ENCODE measurements around the gene PRRG2. TPM values are rescaled to one million over a fixed set of nuclear protein-coding genes. Genes with fewer than 3 reads are reported as not detected.
A peak's percentile ranks its signal among the peaks of the same experiment; 100 is the strongest.

PRRG2 gene
- total RNA-seq, 1 donor from 2014 or later = 12.5 TPM

DNA sequence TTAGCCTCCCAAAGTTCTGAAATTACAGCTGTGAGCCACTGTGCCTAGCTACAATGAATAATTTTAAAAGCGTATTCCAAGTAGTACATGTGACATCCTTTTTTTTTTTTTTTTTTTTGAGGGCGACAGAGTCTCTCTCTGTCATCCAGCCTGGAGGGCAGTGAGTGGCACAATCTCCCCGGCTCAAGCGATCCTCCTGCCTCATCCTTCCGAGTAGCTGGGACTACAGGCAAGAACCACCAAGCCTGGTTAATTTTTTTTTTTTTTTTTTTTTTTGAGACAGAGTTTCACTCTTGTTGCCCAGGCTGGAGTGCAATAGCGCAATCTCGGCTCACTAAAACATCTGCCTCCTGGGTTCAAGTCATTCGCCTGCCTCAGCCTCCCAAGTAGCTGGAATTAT, 6.1 kb downstream of the PRRG2 start:
- no peak for DNase-seq (ENCODE audit: low read depth in 2 of 2)

DNA sequence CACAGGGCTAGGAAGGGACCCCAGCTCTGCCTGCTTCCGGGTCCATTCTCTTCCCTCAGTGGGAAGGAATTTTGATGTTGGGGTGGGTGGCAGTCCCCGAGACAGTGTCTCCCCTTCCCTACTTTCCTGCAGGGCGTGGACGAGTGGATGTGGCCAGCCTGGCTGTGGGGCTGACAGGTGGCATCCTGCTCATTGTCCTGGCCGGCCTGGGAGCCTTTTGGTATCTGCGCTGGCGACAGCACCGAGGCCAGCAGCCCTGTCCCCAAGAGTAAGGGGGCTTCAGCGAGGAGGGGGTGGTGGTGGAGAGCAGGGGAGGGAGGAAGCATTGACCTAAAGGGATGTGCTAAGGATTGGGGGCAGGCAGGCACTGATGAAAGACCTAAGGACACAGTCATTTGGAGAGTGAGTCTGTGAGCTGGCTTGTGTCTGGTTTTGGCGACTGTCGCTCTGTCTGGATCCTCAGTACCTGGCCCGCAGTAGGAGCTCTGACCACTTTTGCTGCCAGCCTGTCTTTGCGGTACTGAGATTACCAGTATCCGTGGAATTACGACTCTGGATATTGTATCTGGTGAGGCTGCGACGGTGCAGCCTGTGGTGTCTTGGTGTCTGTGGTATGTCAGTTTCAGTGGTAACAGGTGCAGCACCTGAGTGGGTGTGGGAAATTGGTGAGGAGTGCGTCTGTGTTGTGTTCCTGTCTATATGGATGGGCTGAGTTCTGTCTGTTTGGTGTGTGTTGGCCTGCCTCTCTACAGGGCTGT, 7.4 kb downstream of the PRRG2 start:
- no peak for DNase-seq (ENCODE audit: low read depth in 2 of 2)

DNA sequence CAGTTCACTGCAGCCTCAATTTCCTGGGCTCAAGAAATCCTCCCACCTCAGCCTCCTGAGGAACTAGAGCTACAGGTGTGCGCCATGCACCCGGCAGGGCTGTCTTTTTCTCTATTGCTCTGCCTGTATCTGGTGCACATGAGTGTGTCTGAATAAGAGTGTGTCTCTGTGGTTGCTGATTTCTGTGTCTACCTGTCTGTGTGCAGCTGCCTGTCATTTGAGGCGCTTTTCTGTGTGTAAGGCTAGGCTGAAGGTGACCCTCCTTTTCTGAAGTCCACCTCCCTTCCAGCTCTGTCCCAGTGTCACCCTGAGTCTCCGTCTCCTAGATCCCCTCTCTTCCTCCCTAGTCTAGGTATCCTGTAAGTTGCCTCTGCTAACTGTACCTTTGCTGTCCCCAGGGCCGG, 8.4 kb downstream of the PRRG2 start:
- no peak for DNase-seq (ENCODE audit: low read depth in 2 of 2)

DNA sequence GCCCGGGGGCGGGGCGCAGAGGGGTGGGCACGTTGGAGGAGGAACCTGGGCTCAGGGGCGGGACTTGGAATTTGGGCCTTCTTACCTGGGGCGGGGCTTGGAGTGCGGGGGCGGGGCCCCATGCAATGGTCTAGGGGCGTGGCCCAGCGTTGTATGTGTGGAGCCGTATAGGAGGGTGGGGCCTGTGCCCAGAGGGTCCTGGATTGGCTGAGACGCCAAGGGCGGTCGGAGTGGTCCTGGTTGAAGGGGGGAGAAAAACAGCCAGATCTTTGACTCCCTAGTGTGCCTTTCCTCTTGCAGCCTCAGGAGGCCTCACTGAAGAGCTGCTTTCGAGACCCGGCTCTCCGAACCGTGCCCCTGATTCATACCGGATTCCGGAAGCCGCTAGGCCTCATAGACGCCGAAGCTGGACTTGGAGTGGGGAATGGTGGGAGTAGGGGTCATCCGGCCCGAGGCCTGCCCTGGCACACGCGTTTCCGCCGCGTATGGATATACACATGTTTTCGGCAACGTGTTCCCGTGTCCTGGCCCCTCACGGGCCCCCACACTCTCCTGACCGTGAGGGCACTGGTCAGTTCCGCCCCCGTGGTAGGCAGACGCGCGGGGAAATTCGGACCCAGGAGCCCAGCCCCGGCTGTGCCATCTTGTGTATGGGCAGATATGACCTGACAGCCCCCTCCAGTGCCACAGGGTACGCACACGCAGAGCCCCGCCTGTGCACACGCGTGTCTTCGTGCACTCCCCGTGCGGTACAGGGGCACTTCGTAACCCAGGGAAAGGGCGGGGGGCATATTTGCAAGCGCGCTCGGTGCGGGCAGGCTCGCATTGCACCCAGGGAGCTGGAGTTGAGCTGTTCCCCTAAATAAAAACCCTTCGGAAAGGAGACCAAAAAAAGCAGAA, 9.2 kb downstream of the PRRG2 start:
- DNase-seq (ENCODE audit: low read depth in 2 of 2) = peak; percentile 92 to 97

DNA sequence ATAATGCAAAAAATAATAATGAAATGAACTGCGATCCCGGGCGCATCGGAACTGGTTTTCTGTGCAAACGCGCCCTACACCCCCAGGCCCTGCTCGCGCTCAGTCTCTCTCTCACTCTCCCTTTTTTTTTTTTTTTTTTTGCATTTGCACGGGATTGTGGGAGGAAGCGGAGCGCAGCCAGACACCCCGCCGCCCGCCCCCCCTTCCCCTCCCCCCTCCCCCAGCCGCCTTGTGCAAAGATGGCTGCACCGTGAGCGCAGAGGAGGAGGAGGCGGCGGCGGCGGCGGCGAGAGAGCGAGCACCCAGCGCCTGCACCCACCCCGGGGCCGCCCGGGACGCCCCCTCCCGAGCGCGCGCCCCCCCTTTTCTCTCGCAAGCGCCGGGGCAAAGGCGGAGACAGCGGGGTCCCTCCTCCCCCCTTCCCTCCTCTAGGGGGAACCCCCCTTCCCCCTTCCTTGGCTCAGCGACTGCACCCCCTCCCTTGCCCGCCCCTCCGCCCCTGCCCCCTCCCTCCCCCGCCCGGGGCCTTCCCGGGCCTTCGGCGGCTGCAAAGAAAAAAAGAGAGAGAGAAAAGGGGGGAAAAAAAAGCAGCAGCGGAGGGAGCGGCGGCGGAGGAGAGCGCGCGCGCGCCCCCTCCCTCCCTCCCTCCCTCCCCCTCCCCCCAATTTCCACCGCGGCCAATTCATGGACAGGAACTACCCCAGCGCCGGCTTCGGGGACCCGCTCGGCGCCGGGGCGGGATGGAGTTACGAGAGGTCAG, 10.0 kb downstream of the PRRG2 start, which contains the start of gene PRR12:
PRR12 (plus strand) TSS at position 212 of the 760 bp plus-strand sequence; CDS start at position 685, 473 bp downstream.
- peak; percentile 74 to 82 for DNase-seq (ENCODE audit: low read depth in 2 of 2)

DNA sequence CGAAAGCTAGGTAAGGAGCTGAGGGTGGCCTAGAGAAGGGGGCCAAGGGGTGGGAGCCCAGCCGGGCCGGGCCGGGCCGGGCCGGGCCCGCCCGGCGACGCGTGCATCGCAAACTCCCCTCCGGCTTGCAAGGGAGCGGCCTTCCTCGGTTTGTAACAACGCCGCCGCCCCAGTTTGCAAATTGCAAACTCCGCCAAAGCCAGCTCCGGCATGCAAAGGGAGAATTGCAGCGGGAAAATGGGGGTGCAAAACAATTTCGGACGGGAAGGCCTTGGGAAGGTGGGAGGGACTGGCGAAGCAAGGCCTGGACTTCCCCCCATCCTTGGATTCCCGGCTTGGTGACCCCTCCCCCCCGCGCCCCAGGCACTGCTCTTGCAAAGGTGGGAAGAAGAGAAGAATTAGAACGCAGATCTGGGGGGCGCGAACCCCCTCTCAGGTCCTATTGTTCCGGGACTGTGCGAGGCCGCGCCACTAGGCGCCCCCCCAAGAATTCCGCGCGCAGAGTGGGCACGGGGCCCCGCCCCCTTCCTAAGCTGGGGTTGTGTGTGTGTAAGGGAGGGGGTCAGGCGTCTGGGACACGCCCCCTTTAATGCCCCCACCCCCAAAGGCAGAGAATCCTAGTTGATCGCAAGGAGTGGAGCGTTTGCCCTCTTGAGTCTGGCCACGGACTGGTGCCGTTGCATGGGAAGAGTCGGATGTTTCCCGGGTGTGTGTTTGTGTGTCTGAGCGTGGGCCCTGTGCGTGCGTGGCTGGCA, 10.8 kb downstream of the PRRG2 start:
- DNase-seq (ENCODE audit: low read depth in 2 of 2) = peak; percentile 23 to 43

DNA sequence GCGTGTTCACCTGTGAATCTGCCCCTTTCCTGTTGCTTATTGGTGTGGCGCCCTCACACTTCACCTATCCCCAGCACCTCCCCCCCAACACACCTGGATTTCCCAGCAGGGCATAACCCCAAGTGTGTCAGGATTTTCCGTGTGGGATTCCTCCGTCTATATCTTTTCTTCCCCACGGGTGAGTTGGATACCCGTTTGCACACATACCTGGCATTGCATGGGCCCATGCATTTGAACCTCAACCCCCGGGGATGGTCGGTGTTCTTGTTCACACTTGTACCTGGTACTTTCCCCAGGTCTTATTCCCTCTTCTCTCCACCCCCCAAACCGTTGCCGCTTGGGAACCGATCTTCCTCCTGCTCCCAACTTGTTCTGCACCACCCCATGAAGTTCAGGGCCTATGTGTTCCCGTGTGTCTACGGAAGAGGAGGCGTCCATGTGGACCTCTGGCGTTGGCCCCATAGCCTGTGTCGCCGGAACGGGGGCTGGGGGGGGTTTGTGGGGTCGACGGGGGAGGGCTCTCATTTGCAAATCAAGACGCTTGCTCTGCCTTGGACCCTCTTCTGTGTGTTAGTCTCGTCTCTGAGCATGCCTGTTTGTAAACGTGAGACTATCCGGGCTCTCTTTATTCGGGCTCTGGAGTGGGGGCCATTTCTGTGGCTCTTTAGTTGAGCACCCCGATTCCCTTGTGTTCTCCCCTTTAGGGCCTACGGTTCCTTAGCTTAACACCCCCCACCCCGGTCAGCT, 11.5 kb downstream of the PRRG2 start:
- peak; percentile 9 to 21 for DNase-seq (ENCODE audit: low read depth in 2 of 2)

DNA sequence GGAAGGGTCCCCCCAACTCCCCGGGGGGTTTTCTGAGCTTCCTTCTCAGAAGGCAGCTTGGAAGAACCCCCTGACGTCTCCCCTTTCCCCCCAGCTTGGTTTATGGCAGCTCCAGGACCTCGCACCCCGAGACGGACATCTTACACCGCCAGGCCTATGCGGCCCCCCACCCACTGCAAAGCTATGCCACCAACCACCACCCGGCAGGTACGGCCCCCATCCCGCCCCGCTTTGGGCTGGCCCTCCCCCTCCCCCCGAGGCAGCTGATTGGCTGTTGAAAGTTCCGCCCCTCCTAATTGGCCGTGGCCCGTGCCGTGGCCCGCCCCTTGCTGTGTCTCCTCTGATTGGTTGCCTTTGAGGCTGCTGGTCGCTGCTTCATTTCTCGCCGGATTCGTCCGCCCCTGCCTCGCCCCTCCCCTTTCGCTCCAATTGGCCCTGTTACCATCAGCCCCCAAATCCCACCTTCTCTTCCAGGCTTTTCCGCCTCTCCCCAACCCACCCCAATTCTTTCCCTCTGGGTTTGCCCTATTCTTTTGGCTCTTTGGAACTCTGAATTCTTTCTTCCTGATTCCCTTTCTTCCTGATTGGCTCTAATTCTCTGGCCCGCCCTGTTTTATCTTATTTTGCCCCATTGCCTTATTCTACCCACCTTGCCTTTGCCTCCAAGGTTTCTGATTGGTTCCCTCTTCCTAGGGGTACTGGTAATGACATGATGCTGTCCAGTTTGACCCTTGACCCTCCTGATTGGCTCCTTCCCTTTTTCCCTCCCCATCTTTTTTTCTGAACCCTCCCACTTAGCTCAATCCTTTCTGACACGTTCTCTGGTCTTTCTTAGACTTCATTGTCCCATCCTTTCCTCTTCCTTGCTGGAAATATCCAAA, 12.4 kb downstream of the PRRG2 start:
- peak; percentile 94 to 95 for DNase-seq (ENCODE audit: low read depth in 2 of 2)

DNA sequence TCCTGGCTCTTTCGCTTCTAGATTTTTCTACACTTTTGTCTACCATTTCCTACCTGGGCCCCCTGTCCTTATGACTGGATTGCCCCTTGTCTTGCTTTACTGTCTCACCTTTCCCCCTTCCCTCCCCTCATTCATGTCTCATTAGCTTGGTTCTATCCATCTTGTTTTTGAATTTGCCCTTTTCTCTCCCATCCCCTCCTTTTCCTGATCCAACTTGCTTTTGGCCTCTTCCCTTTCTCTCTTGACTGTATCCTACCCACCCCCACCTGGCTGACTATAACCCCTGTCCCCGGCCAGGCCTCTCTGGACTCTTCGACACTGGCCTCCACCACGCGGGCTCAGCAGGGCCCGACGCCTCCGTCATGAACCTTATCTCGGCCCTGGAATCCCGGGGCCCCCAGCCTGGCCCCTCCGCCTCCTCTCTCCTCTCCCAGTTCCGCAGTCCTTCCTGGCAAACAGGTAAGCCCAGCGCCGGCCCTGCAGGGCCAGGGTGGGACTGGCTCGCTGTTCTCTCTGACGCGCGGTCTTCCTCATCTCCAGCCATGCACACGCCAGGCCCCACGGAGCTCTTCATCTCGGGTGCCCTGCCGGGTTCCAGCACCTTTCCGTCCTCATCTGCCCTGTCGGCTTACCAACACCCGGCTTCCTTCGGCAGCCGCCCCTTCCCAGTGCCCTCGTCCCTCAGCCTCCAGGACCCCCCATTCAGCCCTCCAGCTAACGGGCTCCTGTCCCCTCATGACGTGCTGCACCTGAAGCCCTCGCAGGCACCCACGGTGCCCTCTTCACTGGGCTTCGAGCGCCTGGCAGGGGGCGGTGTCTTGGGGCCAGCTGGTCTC, 13.3 kb downstream of the PRRG2 start:
- DNase-seq (ENCODE audit: low read depth in 2 of 2) = no peak

DNA sequence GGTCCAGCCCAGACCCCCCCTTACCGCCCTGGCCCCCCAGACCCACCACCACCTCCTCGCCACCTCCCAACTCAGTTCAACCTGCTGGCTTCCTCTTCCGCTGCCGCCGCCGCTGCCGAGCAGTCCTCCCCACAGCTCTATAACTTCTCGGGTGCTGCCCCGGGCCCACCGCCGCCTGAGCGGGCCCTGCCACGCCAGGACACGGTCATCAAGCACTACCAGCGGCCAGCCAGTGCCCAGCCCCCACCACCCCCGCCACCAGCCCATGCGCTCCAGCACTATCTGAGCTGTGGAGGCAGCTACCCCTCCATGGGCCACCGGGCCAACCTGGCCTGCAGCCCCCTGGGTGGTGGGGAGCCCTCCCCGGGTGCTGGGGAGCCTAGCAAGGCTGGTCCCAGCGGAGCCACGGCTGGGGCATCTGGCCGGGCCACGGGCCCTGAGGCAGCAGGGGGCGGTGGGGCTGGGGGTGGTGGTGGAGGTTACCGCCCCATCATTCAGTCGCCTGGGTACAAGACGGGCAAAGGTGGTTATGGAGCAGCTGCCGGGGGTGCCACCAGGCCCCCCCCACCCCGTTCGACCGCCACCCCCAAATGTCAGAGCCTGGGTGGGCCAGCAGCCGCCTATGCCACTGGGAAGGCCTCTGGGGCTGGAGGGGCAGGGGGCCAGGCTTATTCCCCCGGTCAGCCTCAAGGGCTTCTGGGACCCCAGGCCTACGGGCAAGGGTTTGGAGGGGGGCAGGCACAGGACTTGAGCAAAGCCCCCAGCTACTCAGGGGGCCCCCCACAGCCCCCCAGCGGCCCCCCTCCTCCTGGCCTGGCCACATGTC, 14.1 kb downstream of the PRRG2 start:
- no peak for DNase-seq (ENCODE audit: low read depth in 2 of 2)

DNA sequence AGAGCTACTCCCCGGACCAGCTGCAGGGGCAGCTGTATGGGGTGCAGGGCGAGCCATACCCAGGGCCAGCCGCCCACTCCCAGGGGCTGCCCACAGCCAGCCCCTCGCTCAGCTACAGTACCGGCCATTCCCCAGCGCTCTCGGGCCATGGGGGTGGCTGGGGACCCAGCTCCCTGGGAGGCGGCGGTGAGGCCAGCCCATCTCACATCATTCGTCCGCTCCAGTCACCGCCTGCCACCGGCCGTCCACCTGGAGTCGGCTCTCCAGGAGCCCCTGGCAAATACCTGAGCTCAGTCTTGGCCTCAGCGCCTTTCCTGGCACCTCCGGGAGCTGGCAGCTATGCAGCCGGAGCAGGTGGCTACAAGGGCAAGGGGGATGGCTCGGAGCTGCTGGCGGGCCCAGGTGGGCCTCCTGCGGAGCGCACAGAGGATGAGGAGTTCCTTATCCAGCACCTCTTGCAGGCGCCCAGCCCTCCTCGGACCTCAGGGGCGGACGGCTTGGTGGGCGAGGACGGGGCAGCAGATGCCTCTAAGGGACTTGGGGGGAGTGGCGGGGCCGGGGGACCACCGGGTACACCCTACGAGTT, 14.8 kb downstream of the PRRG2 start:
- no peak for DNase-seq (ENCODE audit: low read depth in 2 of 2)

DNA sequence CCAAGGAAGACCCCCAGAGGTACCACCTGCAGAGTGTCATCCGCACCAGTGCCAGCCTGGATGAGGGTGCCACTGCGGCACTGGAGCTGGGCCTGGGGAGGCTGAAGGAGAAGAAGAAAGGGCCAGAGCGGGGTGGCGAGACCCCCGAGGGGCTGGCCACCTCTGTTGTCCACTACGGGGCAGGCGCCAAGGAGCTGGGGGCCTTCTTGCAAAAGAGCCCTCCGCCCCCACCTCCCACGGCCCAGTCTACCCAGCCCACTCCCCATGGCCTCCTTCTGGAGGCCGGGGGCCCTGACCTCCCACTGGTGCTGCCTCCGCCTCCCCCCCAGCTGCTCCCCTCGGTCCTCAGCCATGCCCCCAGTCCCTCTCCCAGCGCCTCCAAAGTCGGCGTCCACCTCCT, 15.3 kb downstream of the PRRG2 start:
- no peak for DNase-seq (ENCODE audit: low read depth in 2 of 2)

DNA sequence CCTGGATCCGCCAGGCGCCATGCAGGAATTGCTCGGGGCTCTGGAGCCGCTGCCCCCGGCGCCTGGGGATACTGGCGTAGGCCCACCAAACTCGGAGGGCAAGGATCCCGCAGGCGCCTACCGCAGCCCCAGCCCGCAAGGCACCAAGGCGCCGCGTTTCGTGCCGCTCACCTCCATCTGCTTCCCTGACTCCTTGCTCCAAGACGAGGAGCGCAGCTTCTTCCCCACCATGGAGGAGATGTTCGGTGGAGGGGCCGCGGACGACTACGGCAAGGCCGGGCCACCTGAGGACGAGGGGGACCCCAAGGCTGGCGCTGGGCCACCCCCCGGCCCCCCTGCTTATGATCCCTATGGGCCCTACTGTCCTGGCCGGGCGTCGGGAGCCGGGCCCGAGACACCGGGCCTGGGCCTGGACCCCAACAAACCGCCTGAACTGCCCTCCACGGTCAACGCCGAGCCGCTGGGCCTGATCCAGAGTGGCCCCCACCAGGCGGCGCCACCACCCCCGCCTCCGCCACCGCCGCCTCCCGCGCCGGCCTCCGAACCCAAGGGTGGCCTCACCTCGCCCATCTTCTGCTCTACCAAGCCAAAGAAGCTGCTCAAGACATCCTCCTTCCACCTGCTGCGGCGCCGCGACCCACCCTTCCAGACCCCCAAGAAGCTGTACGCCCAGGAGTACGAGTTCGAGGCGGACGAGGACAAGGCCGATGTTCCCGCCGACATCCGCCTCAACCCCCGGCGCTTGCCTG, 16.0 kb downstream of the PRRG2 start:
- DNase-seq (ENCODE audit: low read depth in 2 of 2) = no peak

DNA sequence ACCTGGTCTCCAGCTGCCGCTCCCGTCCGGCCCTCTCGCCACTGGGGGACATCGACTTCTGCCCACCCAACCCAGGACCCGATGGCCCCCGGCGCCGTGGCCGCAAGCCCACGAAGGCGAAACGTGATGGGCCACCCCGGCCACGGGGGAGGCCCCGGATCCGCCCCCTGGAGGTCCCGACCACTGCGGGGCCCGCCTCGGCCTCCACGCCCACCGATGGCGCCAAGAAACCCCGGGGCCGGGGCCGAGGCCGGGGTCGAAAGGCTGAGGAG, 16.5 kb downstream of the PRRG2 start:
- DNase-seq (ENCODE audit: low read depth in 2 of 2) = no peak

DNA sequence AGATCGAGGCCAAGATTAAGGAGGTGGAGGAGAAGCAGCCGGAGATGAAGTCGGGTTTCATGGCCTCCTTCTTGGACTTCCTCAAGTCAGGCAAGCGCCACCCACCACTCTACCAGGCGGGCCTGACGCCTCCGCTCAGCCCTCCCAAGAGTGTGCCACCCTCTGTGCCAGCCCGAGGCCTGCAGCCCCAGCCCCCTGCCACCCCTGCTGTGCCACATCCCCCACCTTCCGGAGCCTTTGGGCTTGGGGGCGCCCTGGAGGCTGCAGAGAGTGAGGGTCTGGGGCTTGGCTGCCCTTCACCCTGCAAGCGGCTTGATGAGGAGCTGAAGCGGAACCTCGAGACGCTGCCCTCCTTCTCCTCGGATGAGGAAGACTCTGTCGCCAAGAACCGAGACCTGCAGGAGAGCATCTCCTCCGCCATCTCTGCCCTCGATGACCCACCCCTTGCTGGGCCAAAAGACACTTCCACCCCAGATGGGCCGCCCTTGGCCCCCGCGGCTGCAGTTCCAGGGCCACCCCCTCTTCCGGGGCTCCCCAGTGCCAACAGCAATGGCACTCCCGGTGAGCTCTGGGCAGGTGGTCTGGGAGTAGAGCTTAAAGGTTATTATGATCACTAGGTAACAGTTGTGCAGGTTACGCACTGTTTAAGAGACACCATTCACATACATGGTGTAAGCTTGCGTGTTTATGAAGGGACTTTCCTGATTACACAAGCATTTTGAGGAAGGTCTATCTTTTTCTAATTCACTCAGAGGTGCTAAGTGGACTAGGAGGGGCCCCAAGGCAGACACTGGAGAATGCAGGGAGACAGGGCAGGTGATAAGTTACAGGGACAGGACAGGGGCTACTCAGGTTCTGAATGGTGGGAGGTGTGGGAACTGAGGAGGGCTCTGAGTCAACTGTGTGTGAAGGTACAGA, 18.5 kb downstream of the PRRG2 start:
- DNase-seq (ENCODE audit: low read depth in 2 of 2) = no peak
